HUDEP-2 (cell line): ENCODE data around the gene ZNF12.
"Not testable (repeated sequence)": the region's sequence is repeated elsewhere in the genome, so short reads cannot be mapped to it uniquely, and the experiment has no call there.

Experiments
- DNase-seq, 76 experiments: peaks; one replicate each; lab custom pipeline; 2025; ENCODE audit not compliant: unreplicated experiment in 76 of 76; lab: John Stamatoyannopoulos, UW

ZNF12 gene

GRCh38 chr7:6706666-6707407 lies at the start of gene ZNF12:
Gene ZNF12, minus strand, starts transcription at chr7:6706947. Its CDS starts 1,774 bp downstream, at chr7:6705173.
- peak; percentile 15 to 98 (median 92) for DNase-seq

- not testable (repeated sequence) for DNase-seq
Observed at GRCh38 chr7:6753964-6754363, 47.2 kb upstream of the ZNF12 start, which contains the start of gene RSPH10B2. Gene RSPH10B2, plus strand, starts transcription at chr7:6754103. Its CDS starts 3,575 bp downstream, at chr7:6757678.

DNA sequence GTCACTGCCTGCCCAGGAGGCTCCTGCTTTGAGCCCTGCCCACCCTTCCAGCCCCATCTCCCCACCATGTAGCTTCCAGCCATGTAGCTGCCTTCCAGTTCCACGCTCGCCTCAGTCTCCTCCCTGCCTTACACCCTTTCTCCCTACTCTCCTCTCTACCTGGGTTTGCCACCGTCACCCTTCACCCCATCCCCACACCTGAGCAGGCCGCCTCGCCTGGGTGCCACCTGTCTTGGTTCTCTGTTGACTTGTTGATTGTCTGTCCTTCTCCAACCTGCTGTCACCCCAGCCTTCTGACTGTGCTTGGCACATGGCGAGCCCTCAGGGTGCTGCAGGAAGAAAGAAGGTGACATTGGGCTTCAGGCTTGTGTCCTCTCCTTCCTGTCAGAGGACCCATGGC lies 43.4 kb upstream of the ZNF12 start:
- DNase-seq, result not testable (repeated sequence)

DNA sequence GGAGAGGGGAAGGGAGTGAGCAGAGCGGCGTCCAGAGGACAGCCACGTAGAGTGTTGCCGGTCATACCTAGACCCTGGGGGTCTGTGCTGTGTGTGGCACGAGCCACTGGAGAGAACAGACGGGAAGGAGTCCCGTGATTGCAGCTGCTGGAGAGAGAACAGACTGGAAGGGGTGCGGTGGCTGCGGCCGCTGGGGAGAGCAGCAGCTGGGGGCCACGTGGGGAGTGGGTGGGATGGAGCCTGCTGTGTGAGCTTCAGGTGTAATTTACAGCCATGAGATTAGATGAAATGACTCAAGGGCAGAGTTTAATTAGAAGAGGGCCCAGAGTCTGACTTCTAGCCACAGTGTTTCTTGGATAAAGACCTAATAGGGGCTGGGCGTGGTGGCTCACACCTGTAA lies 42.6 kb upstream of the ZNF12 start:
- DNase-seq, result not testable (repeated sequence)

DNA sequence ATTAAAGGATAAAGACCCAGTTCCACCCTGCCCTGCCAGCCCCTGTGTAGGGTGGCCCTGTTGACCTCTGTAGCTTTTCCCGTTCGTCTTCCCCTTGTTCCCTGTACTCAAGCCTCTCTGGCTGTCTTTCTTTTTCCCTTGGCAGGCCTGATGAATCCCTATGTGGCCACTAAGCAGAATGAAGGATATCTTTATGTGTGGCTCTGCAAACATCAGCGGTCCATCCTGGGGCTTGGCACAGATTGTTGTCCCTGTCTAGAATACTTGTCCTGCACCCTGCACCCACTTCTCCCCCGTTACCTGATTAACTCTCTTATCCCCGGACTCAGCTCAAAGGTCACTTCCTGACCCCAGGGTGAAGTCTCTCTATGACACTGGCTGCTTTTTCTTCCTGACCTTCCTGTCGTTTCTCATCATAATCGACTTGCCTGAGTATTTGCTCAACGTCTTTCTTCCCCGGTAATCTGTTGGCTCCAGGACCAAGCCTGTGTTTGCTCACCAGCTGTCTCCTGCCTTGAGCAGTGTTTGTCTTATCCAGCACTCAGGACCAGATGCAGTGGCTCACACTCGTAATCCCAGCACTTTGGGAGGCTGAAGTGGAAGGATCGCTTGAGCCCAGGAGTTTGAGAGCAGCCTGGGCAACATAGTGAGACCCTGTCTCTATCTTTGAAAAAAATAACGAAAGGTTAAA lies 37.8 kb upstream of the ZNF12 start:
- DNase-seq, result not testable (repeated sequence)

- DNase-seq, result not testable (repeated sequence)
Observed at GRCh38 chr7:6738415-6738814, 31.7 kb upstream of the ZNF12 start.

DNA sequence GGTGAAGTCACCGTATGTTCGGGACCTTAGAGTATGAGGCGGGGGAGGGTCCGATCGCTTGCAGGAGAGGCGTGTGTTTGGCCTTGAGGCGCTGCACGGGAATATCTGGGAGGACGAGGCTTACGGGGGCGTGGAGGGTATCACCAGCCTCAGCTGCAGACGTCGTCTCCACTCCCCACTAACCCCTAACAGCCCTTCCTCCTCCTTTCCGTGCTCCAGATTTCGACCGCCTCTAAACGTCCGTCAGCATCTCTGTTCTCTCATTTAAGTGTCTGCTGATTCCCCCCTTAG lies 23.5 kb upstream of the ZNF12 start:
- DNase-seq, result peak in 10 of 76 experiments; percentile 1 to 35 (median 12)

DNA sequence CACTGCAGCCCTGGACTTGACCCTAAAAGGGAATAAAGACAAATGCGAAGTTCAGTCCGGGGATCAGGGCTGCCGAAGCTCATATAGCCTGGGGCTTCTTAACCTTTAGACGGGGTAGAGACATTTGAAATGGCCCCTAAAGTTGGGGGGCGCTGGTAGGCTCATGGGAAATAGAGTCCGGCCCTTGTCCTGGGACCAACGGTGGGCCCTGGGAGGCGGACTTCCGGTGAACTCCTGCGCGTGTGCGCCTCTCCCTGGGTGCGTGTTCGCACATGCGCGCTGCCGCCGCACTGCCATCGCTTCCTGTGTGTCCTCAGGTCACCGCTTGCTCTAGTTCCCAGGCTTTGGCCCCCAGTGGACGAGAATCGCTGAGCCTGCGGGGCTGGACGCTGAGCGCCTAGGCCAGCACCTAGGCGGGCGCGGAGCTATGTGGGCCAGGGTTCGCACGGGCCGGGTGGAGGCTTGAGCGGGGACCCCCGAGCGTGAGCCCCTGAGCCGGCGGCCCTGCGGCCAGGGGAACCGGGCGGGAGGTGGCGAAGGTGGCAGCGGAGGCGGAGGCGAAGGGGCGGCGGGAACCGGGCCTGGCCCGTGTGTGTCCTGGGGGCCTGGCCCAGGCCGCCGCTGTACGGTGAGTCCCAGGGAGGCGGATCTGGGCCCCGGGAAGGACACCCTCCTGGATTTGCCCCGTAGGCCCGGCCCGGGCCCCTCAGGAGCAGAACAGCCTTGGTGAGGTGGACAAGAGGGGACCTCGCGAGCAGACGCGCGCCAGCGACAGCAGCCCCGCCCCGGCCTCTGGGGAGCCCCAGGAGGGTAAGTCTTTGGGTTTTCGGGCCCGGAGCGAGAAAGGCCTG lies 23.0 kb upstream of the ZNF12 start:
- DNase-seq, result peak; percentile 24 to 93 (median 82)

DNA sequence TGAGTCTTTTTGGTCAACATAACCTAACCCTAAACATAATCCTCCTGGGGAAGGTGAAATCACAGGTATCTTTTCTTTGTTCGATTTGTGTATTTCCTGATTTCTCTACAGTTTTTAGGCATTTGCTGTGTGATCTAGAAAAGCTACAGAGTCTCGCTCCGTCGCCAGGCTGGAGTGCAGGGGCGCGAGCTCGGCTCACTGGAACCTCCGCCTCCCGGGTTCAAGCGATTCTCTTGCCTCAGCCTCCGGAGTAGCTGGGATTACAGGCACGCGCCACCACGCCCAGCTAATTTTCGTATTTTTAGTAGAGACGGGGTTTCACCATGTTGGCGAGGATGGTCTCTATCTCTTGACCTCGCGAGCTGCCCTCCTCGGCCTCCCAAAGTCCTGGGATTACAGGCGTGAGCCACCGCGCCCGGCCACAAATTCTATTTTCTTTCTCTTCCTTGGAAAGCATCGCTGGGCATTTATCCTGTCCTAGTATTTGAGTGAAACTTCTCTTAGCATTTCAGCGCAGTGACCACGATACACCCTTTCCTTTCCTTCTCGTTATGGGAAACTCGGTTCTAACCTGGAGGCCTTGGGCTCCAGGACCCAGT lies 22.2 kb upstream of the ZNF12 start:
- DNase-seq, result not testable (repeated sequence)

DNA sequence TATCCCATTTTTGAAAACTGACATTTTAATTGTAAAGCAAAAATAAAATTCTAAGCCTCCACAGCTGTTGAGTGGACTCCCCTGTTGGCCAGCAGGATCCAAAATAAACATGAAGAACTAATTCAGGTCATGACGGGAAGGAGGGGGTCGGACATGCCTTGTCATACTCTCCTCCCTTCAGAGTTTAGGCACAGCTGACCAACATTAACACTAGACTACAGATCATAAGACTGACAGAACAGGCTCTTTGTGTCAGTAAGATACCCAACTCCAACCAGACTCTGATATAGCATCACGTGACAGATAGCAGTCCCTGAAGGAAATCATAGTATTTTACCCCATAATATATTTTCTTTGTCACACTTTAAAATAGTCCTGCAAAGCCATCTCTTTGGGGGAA lies 20.9 kb upstream of the ZNF12 start:
- no peak for DNase-seq

DNA sequence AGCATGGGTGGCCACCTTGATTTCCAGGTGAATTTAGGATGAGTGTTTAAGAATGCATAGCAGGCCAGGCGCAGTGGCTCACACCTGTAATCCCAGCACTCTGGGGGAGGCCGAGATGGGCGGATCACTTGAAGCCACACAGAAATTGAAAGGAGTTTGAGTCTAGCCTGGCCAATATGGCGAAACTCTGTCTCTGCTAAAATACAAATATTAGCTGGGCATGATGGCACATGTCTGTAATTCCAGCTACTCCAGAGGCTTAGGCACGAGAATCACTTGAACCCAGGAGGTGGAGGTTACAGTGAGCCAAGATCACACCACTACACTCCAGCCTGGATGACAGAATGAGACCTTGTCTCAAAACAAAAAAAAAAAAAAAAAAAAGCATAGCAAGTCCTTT lies 19.6 kb upstream of the ZNF12 start:
- DNase-seq, result not testable (repeated sequence)

- DNase-seq, result no peak
Observed at GRCh38 chr7:6725003-6725402, 18.3 kb upstream of the ZNF12 start.

- DNase-seq, result not testable (repeated sequence)
Observed at GRCh38 chr7:6724351-6724750, 17.6 kb upstream of the ZNF12 start.

DNA sequence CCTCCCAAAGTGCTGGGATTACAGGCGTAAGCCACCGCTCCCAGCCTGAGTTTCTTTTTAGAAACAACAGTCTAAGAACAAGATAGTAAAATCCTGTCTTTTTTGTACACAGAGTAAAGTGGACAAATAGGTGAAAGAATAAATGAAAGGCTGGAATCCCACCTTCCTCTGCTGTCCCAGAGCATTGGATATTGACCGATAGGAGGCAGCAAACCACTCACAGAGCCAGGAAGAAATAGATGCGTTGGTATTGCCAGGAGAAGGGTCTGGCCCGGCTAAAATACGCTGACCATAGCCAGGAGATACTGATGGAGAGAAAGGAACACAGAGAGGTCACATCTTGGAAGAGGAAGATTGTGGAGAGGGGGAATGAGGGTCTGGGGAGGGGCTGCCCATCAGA lies 11.4 kb upstream of the ZNF12 start:
- no peak for DNase-seq

DNA sequence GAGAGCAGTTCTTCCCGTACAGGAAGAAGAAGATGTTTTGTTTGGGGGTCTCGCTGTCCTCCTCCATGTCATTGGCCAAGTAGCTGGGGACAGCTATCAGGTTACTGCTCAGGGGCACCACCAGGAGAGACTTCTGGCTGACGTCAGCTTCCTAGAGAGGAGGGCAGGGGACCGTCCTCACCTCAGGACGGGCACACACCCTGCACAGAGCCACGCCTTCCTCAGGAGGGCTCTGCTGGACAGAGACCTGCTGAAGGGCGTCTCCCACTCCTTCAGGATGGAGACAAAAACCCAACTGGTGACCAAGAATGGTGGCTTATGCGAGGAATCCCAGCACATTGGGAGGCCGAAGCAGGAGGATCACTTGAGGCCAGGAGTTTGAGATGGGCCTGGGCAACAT lies 9.2 kb upstream of the ZNF12 start:
- not testable (repeated sequence) for DNase-seq

GRCh38 chr7:6714360-6714759 lies 7.6 kb upstream of the ZNF12 start:
- no peak for DNase-seq

DNA sequence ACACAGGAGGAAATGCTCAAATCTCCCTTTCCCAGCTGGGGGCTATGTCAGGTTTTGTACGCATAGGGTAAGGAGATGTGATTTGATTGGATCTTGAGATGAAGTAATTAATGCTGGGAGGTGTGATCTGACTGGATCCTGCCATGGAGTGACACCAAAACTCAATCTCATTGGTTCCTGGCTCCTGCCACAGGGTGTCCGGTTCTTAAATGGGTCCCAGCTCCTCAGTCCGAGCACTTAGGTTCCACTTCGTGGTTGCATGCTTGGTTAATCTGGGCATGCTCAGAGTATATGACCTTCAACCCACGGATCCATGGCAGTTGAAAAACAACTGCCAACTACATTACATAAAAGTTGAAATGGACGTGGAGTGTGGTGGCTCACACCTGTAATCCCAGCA lies 3.1 kb upstream of the ZNF12 start:
- no peak for DNase-seq

DNA sequence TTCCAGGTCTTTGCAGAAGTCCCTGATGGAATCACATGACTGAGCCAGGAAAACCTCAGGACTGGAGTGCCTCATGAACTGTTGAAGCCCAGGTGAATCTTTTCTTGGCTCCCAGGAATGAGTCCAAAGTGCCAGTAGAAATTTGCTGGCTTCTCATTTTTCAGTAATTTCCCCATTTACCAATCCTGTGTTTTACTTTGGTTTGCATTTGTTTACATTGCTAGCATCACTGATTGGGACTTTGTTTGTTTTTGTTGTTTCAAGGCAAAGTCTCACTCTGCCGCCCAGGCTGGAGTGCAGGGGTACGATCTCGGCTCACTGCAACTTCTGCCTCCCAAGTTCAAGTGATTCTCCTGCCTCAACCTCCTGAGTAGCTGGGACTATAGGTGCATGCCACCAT lies 1.6 kb upstream of the ZNF12 start:
- DNase-seq, result no peak

GRCh38 chr7:6705959-6706665 lies 635 bp downstream of the ZNF12 start:
- DNase-seq, result peak in 50 of 76 experiments; percentile 2 to 55 (median 29)

DNA sequence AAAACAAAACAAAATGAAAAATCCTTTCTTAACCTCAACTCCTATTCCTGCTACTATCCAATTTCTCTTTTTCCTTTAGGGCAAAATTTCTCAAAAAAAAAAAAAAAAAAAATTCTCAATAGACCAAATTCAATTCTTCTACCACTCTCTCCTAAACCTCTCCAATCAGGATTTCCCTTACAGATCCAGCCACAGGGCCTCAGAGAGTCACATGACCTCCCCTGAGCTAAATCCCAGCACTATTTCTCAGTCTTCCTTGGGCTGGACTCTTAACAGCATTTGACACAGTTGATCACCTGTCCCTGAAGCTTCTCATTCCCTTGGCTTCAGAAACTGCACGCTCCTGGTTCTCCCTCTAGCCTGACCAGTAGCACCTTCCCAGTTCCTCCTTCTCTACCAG lies 4.9 kb downstream of the ZNF12 start:
- no peak for DNase-seq
